ENCODE results near the gene TMX2.
"Not testable (repeated sequence)": the region's sequence is repeated elsewhere in the genome, so short reads cannot be mapped to it uniquely, and the experiment has no call there.

Gene TMX2

GRCh38 chr11:57712256-57713150, at the start of gene TMX2:
Gene TMX2 (plus strand): TSS chr11:57712593. CDS start chr11:57712619, 26 bp downstream.
- DNase-seq (ENCODE audit: low read depth) = peak; percentile 78

- no peak for DNase-seq (ENCODE audit: low read depth)
These were observed 49.5 kb upstream of the TMX2 start for GRCh38 chr11:57662893-57663292.

- DNase-seq (ENCODE audit: low read depth) = no peak
These were observed 48.4 kb upstream of the TMX2 start for GRCh38 chr11:57663975-57664374.

GRCh38 chr11:57667117-57667735, 45.2 kb upstream of the TMX2 start:
- DNase-seq (ENCODE audit: low read depth) = peak; percentile 80

- peak; percentile 97 for DNase-seq (ENCODE audit: low read depth)
These were observed 44.5 kb upstream of the TMX2 start, which contains the start of gene ZDHHC5 for GRCh38 chr11:57667736-57668433. Gene ZDHHC5 (plus strand): TSS chr11:57668114. CDS start chr11:57673091, 4,977 bp downstream.

- no peak for DNase-seq (ENCODE audit: low read depth)
These were observed 44.0 kb upstream of the TMX2 start for GRCh38 chr11:57668434-57668782.

GRCh38 chr11:57674251-57674650, 38.1 kb upstream of the TMX2 start:
- DNase-seq (ENCODE audit: low read depth) = no peak

GRCh38 chr11:57675176-57675941, 37.0 kb upstream of the TMX2 start:
- no peak for DNase-seq (ENCODE audit: low read depth)

- DNase-seq (ENCODE audit: low read depth) = no peak
These were observed 33.0 kb upstream of the TMX2 start for GRCh38 chr11:57679396-57679795.

- no peak for DNase-seq (ENCODE audit: low read depth)
These were observed 31.9 kb upstream of the TMX2 start for GRCh38 chr11:57680552-57680874.

GRCh38 chr11:57681168-57681567, 31.2 kb upstream of the TMX2 start:
- DNase-seq (ENCODE audit: low read depth) = no peak

GRCh38 chr11:57690474-57690873, 21.9 kb upstream of the TMX2 start:
- DNase-seq (ENCODE audit: low read depth) = not testable (repeated sequence)

- no peak for DNase-seq (ENCODE audit: low read depth)
These were observed 13.5 kb upstream of the TMX2 start for GRCh38 chr11:57698843-57699365.

GRCh38 chr11:57699813-57700212, 12.6 kb upstream of the TMX2 start:
- no peak for DNase-seq (ENCODE audit: low read depth)

- DNase-seq (ENCODE audit: low read depth) = no peak
These were observed 12.0 kb upstream of the TMX2 start for GRCh38 chr11:57700425-57700824.

- DNase-seq (ENCODE audit: low read depth) = no peak
These were observed 9.1 kb upstream of the TMX2 start for GRCh38 chr11:57703341-57703740.

- DNase-seq (ENCODE audit: low read depth) = no peak
These were observed 7.5 kb upstream of the TMX2 start for GRCh38 chr11:57704932-57705331.

GRCh38 chr11:57705432-57705831, 7.0 kb upstream of the TMX2 start:
- DNase-seq (ENCODE audit: low read depth) = not testable (repeated sequence)

- DNase-seq (ENCODE audit: low read depth) = no peak
These were observed 2.5 kb upstream of the TMX2 start for GRCh38 chr11:57709802-57710367.

GRCh38 chr11:57711414-57712255, 758 bp upstream of the TMX2 start, which contains the start of gene MED19:
Gene MED19 (minus strand): TSS chr11:57712215. CDS start chr11:57712179, 36 bp downstream.
- peak; percentile 36 for DNase-seq (ENCODE audit: low read depth)
